Measurements from ENCODE around the gene LRRC55. TPM values are rescaled to one million over a fixed set of nuclear protein-coding genes. Genes with fewer than 3 reads are reported as not detected.

The LRRC55 gene
- total RNA-seq, 1 donor from 2014 or later: 1.4 TPM

- H3K4me3 Mint-ChIP-seq: no peak overlapping the region
- H3K27ac ChIP-seq: peak overlapping the region; percentile 87
Measured at GRCh38 chr11:57214494-57214893, 32.7 kb downstream of the LRRC55 start.

GRCh38 chr11:57216463-57216862 lies 34.7 kb downstream of the LRRC55 start:
- no peaks in the 10 kb centered on the region for H4K20me1 ChIP-seq (ENCODE audit: low read depth)
- Mint-ChIP-seq H3K27me3 (ENCODE audit: insufficient read depth, low read depth) (peaks cover 8% of the 10 kb centered on the region), H3K4me3 (no peak overlapping the region), H3K36me3 (no peaks in the 10 kb centered on the region), H3K27ac (peak overlapping the region; percentile 74), H3K4me1 (peaks cover 21% of the 10 kb centered on the region), H3K9me3 (peaks cover 2% of the 10 kb centered on the region)
- peaks cover 35% of the 10 kb centered on the region for H3F3A ChIP-seq (ENCODE audit: low read depth)
- H2AFZ ChIP-seq (replicated peaks): no peak overlapping the region
- H3K27ac ChIP-seq: no peak overlapping the region
- no peak overlapping the region for H3K4me3 ChIP-seq
- no peaks in the 10 kb centered on the region for H3K9me3 ChIP-seq (ENCODE audit: low read depth)
- TF ChIP-seq EZH2phosphoT487 (IDR thresholded peaks at IDR 0.05) (no peak), EZH2 (IDR thresholded peaks at IDR 0.05) (no peak), CTCF (IDR thresholded peaks at IDR 0.05) (no peak)
- no peaks in the 10 kb centered on the region for H3K36me3 ChIP-seq
- no peaks in the 10 kb centered on the region for H3K79me2 ChIP-seq (ENCODE audit: low read depth)
- no peaks in the 10 kb centered on the region for H3K27me3 ChIP-seq
- no peak overlapping the region for H3K9ac ChIP-seq
- peaks cover 31% of the 10 kb centered on the region for H3K4me1 ChIP-seq
- H3K4me2 ChIP-seq: no peak overlapping the region
- no peak for DNase-seq (ENCODE audit: low spot score)

More at GRCh38 chr11:57214494-57214893, 32.7 kb downstream of the LRRC55 start:
- Histone ChIP-seq H3K4me2 (peak overlapping the region; percentile 68), H3K4me1 (peaks cover 48% of the 10 kb centered on the region), H3F3A (ENCODE audit: low read depth) (peaks cover 35% of the 10 kb centered on the region), H3K9me3 (ENCODE audit: low read depth) (no peaks in the 10 kb centered on the region), H4K20me1 (ENCODE audit: low read depth) (no peaks in the 10 kb centered on the region), H3K36me3 (no peaks in the 10 kb centered on the region), H3K27me3 (no peaks in the 10 kb centered on the region), H2AFZ (replicated peaks) (no peak overlapping the region), H3K4me3 (no peak overlapping the region), H3K79me2 (ENCODE audit: low read depth) (no peaks in the 10 kb centered on the region), H3K9ac (no peak overlapping the region)
- Mint-ChIP-seq H3K9me3 (peaks cover 2% of the 10 kb centered on the region), H3K27me3 (ENCODE audit: insufficient read depth, low read depth) (peaks cover 7% of the 10 kb centered on the region), H3K27ac (no peak overlapping the region), H3K36me3 (no peaks in the 10 kb centered on the region), H3K4me1 (peaks cover 26% of the 10 kb centered on the region)
- TF ChIP-seq EZH2phosphoT487 (IDR thresholded peaks at IDR 0.05) (no peak), CTCF (IDR thresholded peaks at IDR 0.05) (no peak), EZH2 (IDR thresholded peaks at IDR 0.05) (no peak)
- DNase-seq (ENCODE audit: low spot score): no peak

GRCh38 chr11:57217053-57217452 lies 35.3 kb downstream of the LRRC55 start:
- no peak overlapping the region for H3K27ac ChIP-seq
- no peaks in the 10 kb centered on the region for H3K79me2 ChIP-seq (ENCODE audit: low read depth)
- no peak overlapping the region for H3K4me3 Mint-ChIP-seq
- DNase-seq (ENCODE audit: low spot score): no peak
- no peaks in the 10 kb centered on the region for H3K36me3 Mint-ChIP-seq
- H3K9me3 Mint-ChIP-seq: peaks cover 2% of the 10 kb centered on the region
- H3K4me3 ChIP-seq: no peak overlapping the region
- H2AFZ ChIP-seq (replicated peaks): no peak overlapping the region
- H3K9me3 ChIP-seq (ENCODE audit: low read depth): no peaks in the 10 kb centered on the region
- H3K4me1 Mint-ChIP-seq: peaks cover 19% of the 10 kb centered on the region
- H3K27me3 ChIP-seq: no peaks in the 10 kb centered on the region
- H3K27ac Mint-ChIP-seq: peak overlapping the region; percentile 87
- peaks cover 7% of the 10 kb centered on the region for H3K27me3 Mint-ChIP-seq (ENCODE audit: insufficient read depth, low read depth)
- H3F3A ChIP-seq (ENCODE audit: low read depth): peaks cover 32% of the 10 kb centered on the region
- H3K4me1 ChIP-seq: peaks cover 26% of the 10 kb centered on the region
- no peaks in the 10 kb centered on the region for H3K36me3 ChIP-seq
- H3K9ac ChIP-seq: no peak overlapping the region
- H4K20me1 ChIP-seq (ENCODE audit: low read depth): no peaks in the 10 kb centered on the region
- no peak overlapping the region for H3K4me2 ChIP-seq
- no peak for TF ChIP-seq CTCF (IDR thresholded peaks at IDR 0.05)
- no peak for TF ChIP-seq EZH2 (IDR thresholded peaks at IDR 0.05)
- no peak for TF ChIP-seq EZH2phosphoT487 (IDR thresholded peaks at IDR 0.05)

All from neural progenitor cell (in vitro differentiated cells).